Right cardiac atrium (tissue), 5 donors: ENCODE measurements around the gene IKZF2. TPM values are rescaled to one million over a fixed set of nuclear protein-coding genes. Genes with fewer than 3 reads are reported as not detected.

Experiments
- ATAC-seq, 2 donors: fragments of 200-7000 bp; cut with Tn5 transposase; one replicate each; pipeline versions ENCODE4 v1.8.0 to v1.9.1; 2020; ENCODE audit warnings: moderate library complexity in 2 of 2, mild to moderate bottlenecking in 1 of 2
- DNase-seq, 3 donors: peaks; one replicate each; pipeline ENCODE4 v3.0.0-alpha.2; 2020
- H3K27ac ChIP-seq: one replicate; pipeline ENCODE4 v1.5.1; 2013; ENCODE audit warnings: mild to moderate bottlenecking, low read length, control low read depth, moderate library complexity
- H3K27me3 ChIP-seq: one replicate; pipeline ENCODE4 v1.6.1; 2013; ENCODE audit not compliant: control insufficient read depth, insufficient read depth
- H3K4me1 ChIP-seq: one replicate; pipeline ENCODE4 v1.6.1; 2013; ENCODE audit warnings: low read length; ENCODE audit not compliant: control insufficient read depth, insufficient read depth
- H3K4me3 ChIP-seq: one replicate; pipeline ENCODE4 v1.5.1; 2013; ENCODE audit warnings: low read length, control low read depth
- H3K9me3 ChIP-seq: one replicate; pipeline ENCODE4 v1.6.1; 2013; ENCODE audit warnings: low read length; ENCODE audit not compliant: control insufficient read depth
- WGBS: extraction: QIAGEN DNeasy Blood & Tissue Kit; methylation state at CpG from one replicate; pipeline ENCODE4 v1.1.7; 2013; 5-methylcytosine and 5-hydroxymethylcytosine counted together
- intact Hi-C, 4 donors: fragments of 100-400 bp; cut with DNase I; formaldehyde crosslinking; loops; one replicate each; pipeline versions ENCODE4 v1.11.0 to v1.14.0; 2022 to 2023
- polyA plus RNA-seq: library from polyadenylated mRNA; stranded (reverse); fragments of 200-250 nt; gene quantifications from one replicate; pipeline ENCODE4 v1.2.3, GENCODE V29; 2013
- total RNA-seq, 4 donors: library from RNA; stranded (reverse); fragmentation: NEBNext Ultra II Directional; extraction: Animal tissue kit (Norgen Biotek cat#: 25700); gene quantifications; one replicate each; pipeline ENCODE4 v1.2.1, GENCODE V29; 2021
- donor health status: healthy with polysubstance abuse.
- donor health status: DM: no; HTN: yes; CAD: no.
- donor health status: DM: no; HTN: no; CAD: no.
- donor health status: DM: no; HTN: yes; CAD: no; lungs with severe emphysema.
- donor health status: DM: yes; HTN: yes; CAD: no.

The IKZF2 gene
- total and polyA plus RNA-seq, 5 donors, result 1.0 to 8.1 (median 6.1) TPM

GRCh38 chr2:212970132-212970531 is 181.3 kb downstream of the IKZF2 start:
- ATAC-seq, result no peak
- no peak for DNase-seq
- H3K9me3 ChIP-seq, result no peaks in the 10 kb centered on the region

GRCh38 chr2:212968284-212969081 is 182.9 kb downstream of the IKZF2 start:
- ATAC-seq (no peak), DNase-seq (no peak)
- H3K4me3 ChIP-seq, result no peak overlapping the region
- no peak overlapping the region for H3K27ac ChIP-seq
- WGBS, result 75% methylated on average over 4 of the region's 4 CpGs
- H3K9me3 ChIP-seq, result no peaks in the 10 kb centered on the region
- intact Hi-C loops, result no loop called here
- H3K27me3 ChIP-seq, result no peaks in the 10 kb centered on the region
- no peaks in the 10 kb centered on the region for H3K4me1 ChIP-seq

More at GRCh38 chr2:212970132-212970531, 181.3 kb downstream of the IKZF2 start:
- intact Hi-C loops, result no loop called here
- Histone ChIP-seq H3K27ac (no peak overlapping the region), H3K4me1 (no peaks in the 10 kb centered on the region), H3K27me3 (no peaks in the 10 kb centered on the region), H3K4me3 (no peak overlapping the region)

DNA sequence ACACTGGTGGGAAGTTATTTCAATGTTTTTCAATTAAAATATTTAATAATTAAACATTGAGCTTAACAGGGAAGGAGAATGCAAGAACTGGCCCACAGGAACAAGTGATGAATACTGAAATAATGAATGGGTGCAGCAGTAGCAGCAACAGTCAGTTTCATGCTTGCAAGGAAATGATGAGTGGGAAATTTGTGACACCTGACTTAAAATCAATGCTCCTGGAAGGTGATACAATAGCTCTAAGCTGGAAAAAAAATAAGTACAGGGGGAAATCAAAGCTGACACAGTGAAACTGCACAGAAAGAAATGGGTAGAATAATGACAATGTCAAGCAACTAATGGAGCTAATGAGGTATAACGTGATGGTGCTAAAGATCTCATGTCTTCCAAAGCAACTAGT is 184.5 kb downstream of the IKZF2 start:
- ATAC-seq (no peak), DNase-seq (no peak)
- H3K4me1 ChIP-seq, result no peaks in the 10 kb centered on the region
- WGBS, result 82% methylated on average over 1 of the region's 1 CpG
- intact Hi-C loops, result no loop called here
- no peak overlapping the region for H3K4me3 ChIP-seq
- no peaks in the 10 kb centered on the region for H3K9me3 ChIP-seq
- H3K27ac ChIP-seq, result no peak overlapping the region
- no peaks in the 10 kb centered on the region for H3K27me3 ChIP-seq

- no peak for DNase-seq
- Histone ChIP-seq H3K4me3 (no peak overlapping the region), H3K9me3 (no peaks in the 10 kb centered on the region), H3K27me3 (no peaks in the 10 kb centered on the region), H3K27ac (no peak overlapping the region), H3K4me1 (peaks cover 2% of the 10 kb centered on the region)
- intact Hi-C loops, result no loop called here
- 55% methylated on average over 1 of the region's 1 CpG for whole genome bisulfite sequencing
- no peak for ATAC-seq
These were observed 188.7 kb downstream of the IKZF2 start for GRCh38 chr2:212962691-212963090.

GRCh38 chr2:212961255-212961654 is 190.2 kb downstream of the IKZF2 start:
- ATAC-seq (no peak), DNase-seq (no peak)
- intact Hi-C loops, result no loop called here
- Histone ChIP-seq H3K27me3 (no peaks in the 10 kb centered on the region), H3K4me3 (no peak overlapping the region), H3K27ac (no peak overlapping the region), H3K9me3 (no peaks in the 10 kb centered on the region), H3K4me1 (peaks cover 2% of the 10 kb centered on the region)
- 83% methylated on average over 1 of the region's 1 CpG for WGBS

DNA sequence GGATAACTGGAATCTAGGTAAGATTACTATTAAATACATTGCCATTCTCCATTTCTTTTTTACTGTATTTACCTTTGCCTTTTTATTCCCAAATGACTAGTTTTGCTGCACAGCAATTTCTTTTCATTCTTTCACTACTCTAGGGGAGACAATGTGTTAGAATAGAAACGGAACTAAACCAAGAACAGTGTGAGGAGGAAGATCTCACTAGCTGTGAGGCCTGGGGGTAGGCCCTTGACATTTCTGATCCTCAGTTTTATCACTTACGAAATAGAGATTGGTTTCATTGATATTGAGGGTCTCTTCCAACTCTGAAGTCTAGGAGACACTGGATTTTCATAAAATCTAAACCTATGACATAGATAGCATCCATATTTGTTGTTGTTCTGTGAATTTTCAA is 191.1 kb downstream of the IKZF2 start:
- 68% methylated on average over 2 of the region's 2 CpGs for WGBS
- DNase-seq, result no peak
- no peak for ATAC-seq
- no peaks in the 10 kb centered on the region for H3K27me3 ChIP-seq
- no peaks in the 10 kb centered on the region for H3K9me3 ChIP-seq
- intact Hi-C loops, result no loop called here
- no peak overlapping the region for H3K4me3 ChIP-seq
- H3K27ac ChIP-seq, result no peak overlapping the region
- H3K4me1 ChIP-seq, result peaks cover 2% of the 10 kb centered on the region

DNA sequence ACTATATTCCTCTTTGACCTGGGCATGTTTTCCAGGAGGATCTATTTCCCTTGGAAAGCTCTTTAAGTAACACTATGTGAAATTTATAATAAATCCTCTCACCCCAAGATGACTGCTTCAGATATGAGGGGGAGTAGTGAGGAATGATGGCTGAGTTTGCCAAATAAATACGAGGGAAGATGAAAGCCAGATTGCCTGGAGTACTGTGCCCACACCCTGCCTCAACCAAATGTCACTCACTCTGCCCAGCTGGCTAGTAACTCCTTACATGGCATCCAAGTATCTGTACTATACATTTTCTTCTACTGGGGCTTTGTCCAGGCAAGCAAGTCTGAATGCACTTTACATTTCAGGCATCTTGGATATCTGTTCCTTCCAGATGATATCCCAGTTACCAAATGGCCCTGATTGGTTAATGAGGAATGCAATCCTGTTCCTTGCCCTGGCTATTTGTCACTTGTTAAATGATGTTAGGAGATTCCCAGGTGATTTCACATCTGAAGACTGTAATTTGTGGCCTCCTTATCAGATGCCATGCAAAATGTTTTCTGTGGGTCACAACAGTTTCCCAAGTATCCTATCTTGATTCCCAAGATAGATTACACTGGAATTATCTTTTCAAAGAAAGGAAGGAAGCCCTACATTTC is 191.8 kb downstream of the IKZF2 start:
- Histone ChIP-seq H3K27me3 (no peaks in the 10 kb centered on the region), H3K27ac (no peak overlapping the region)
- 31% methylated on average over 1 of the region's 1 CpG for WGBS

GRCh38 chr2:212958757-212959295 is 192.6 kb downstream of the IKZF2 start:
- no peak for DNase-seq
- WGBS, result 60% methylated on average over 7 of the region's 7 CpGs
- Histone ChIP-seq H3K27ac (no peak overlapping the region), H3K27me3 (no peaks in the 10 kb centered on the region), H3K4me3 (no peak overlapping the region), H3K9me3 (no peaks in the 10 kb centered on the region), H3K4me1 (peaks cover 2% of the 10 kb centered on the region)
- peak in 1 of 2 donors; percentile 48 for ATAC-seq
- intact Hi-C loops, result no loop called here

More for the DNA sequence above, 191.8 kb downstream of the IKZF2 start:
- peaks cover 2% of the 10 kb centered on the region for H3K4me1 ChIP-seq
- intact Hi-C loops, result no loop called here
- no peak for ATAC-seq
- H3K4me3 ChIP-seq, result no peak overlapping the region
- no peak for DNase-seq
- H3K9me3 ChIP-seq, result no peaks in the 10 kb centered on the region

DNA sequence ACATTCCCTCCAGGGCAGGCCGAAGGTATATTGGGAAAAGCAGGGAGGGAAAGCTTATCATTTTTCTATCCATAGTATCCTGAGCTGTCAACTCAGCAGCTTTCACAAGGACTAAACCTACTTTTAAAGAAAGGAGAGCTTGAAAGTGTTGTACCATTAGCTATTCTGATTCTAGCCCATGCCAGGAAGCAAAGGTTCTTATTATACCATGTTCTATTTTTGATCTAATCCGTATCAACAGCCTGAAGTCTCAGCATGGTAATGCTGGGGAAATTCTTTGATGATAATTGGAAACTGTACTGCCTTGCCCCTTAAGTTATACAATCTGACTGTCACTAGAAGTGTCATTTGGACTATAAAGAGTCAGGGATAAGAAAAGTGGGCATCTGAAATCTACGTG is 193.3 kb downstream of the IKZF2 start:
- H3K27ac ChIP-seq, result no peak overlapping the region

GRCh38 chr2:212957624-212958023 is 193.8 kb downstream of the IKZF2 start:
- DNase-seq (no peak), ATAC-seq (peak in 1 of 2 donors; percentile 21)
- H3K27me3 ChIP-seq, result no peaks in the 10 kb centered on the region
- intact Hi-C loops, result no loop called here
- no peaks in the 10 kb centered on the region for H3K9me3 ChIP-seq
- H3K27ac ChIP-seq, result no peak overlapping the region
- no peak overlapping the region for H3K4me3 ChIP-seq
- H3K4me1 ChIP-seq, result peaks cover 2% of the 10 kb centered on the region

More for the DNA sequence above, 193.3 kb downstream of the IKZF2 start:
- ATAC-seq (no peak), DNase-seq (no peak)
- no peaks in the 10 kb centered on the region for H3K9me3 ChIP-seq
- peaks cover 2% of the 10 kb centered on the region for H3K4me1 ChIP-seq
- intact Hi-C loops, result no loop called here
- 62% methylated on average over 3 of the region's 3 CpGs for WGBS
- no peaks in the 10 kb centered on the region for H3K27me3 ChIP-seq
- H3K4me3 ChIP-seq, result no peak overlapping the region
